H9 (cell line): ENCODE data around the gene CMYA5. TPM values are rescaled to one million over a fixed set of nuclear protein-coding genes. Genes with fewer than 3 reads are reported as not detected.

Experiments
- DNase-seq: peaks from one replicate; pipeline ENCODE4 v3.0.0-alpha.2; 2017
- H2AFZ ChIP-seq: one replicate; pipeline ENCODE4 v1.6.1; 2013; ENCODE audit warnings: mild to moderate bottlenecking, low read length, control low read depth, moderate library complexity
- H2AK5ac ChIP-seq: 2 replicates; pipeline ENCODE4 v1.6.1; 2013; ENCODE audit warnings: low read length, control low read depth, mixed read lengths; ENCODE audit not compliant: insufficient read length
- H2BK120ac ChIP-seq: one replicate; pipeline ENCODE4 v1.6.1; 2013; ENCODE audit warnings: low read depth, mild to moderate bottlenecking, low read length, control low read depth, inconsistent platforms; ENCODE audit not compliant: poor library complexity, severe bottlenecking
- H2BK12ac ChIP-seq: 2 replicates; pipeline ENCODE4 v1.6.1; 2013; ENCODE audit warnings: low read length, control low read depth, mixed read lengths, low read depth; ENCODE audit not compliant: insufficient read length
- H2BK15ac ChIP-seq: 2 replicates; pipeline ENCODE4 v1.6.1; 2013; ENCODE audit warnings: low read depth, low read length, control low read depth
- H2BK20ac ChIP-seq: one replicate; pipeline ENCODE4 v1.6.1; 2013; ENCODE audit warnings: low read depth, mild to moderate bottlenecking, low read length, control low read depth, inconsistent platforms; ENCODE audit not compliant: poor library complexity, severe bottlenecking
- H2BK5ac ChIP-seq: 2 replicates; pipeline ENCODE4 v1.6.1; 2013; ENCODE audit warnings: low read length, control low read depth, mixed read lengths; ENCODE audit not compliant: insufficient read length
- H3K14ac ChIP-seq: 2 replicates; pipeline ENCODE4 v1.6.1; 2013; ENCODE audit warnings: low read length, control low read depth; ENCODE audit not compliant: insufficient read depth
- H3K18ac ChIP-seq: 2 replicates; pipeline ENCODE4 v1.6.1; 2013; ENCODE audit warnings: low read depth, mild to moderate bottlenecking, mixed read lengths, low read length, control low read depth; ENCODE audit not compliant: insufficient read length
- H3K23ac ChIP-seq: 2 replicates; pipeline ENCODE4 v1.6.1; 2013; ENCODE audit warnings: low read length, control low read depth, mixed read lengths, low read depth; ENCODE audit not compliant: insufficient read length
- H3K23me2 ChIP-seq: 2 replicates; pipeline ENCODE4 v1.6.1; 2013; ENCODE audit warnings: low read depth, mild to moderate bottlenecking, mixed read lengths, low read length, control low read depth; ENCODE audit not compliant: insufficient read length, poor library complexity, severe bottlenecking
- H3K27ac ChIP-seq: 2 replicates; pipeline ENCODE4 v1.5.1; 2013; ENCODE audit warnings: low read length, control low read depth, mixed read lengths, low read depth; ENCODE audit not compliant: insufficient read length
- H3K27me3 ChIP-seq: 2 replicates; pipeline ENCODE4 v1.6.1; 2013; ENCODE audit warnings: low read length, control low read depth, inconsistent platforms; ENCODE audit not compliant: insufficient read depth
- H3K4ac ChIP-seq: 2 replicates; pipeline ENCODE4 v1.6.1; 2013; ENCODE audit warnings: low read depth, mild to moderate bottlenecking, control low read depth, inconsistent platforms, low read length, moderate library complexity
- H3K4me1 ChIP-seq: 2 replicates; pipeline ENCODE4 v1.6.1; 2013; ENCODE audit warnings: low read length, control low read depth, inconsistent platforms; ENCODE audit not compliant: insufficient read depth
- H3K4me2 ChIP-seq: 2 replicates; pipeline ENCODE4 v1.6.1; 2013; ENCODE audit warnings: low read length, control low read depth, mixed read lengths; ENCODE audit not compliant: insufficient read length, insufficient read depth
- H3K56ac ChIP-seq: 2 replicates; pipeline ENCODE4 v1.6.1; 2013; ENCODE audit warnings: low read depth, mild to moderate bottlenecking, mixed read lengths, low read length, control low read depth; ENCODE audit not compliant: insufficient read length
- H3K79me1 ChIP-seq: 2 replicates; pipeline ENCODE4 v1.6.1; 2013; ENCODE audit warnings: low read depth, mild to moderate bottlenecking, moderate library complexity, low read length, control low read depth, inconsistent platforms; ENCODE audit not compliant: insufficient read depth, poor library complexity, severe bottlenecking
- H3K79me2 ChIP-seq: 2 replicates; pipeline ENCODE4 v1.6.1; 2013; ENCODE audit warnings: low read length, control low read depth, inconsistent platforms; ENCODE audit not compliant: insufficient read depth
- H3K9ac ChIP-seq: 2 replicates; pipeline ENCODE4 v1.6.1; 2013; ENCODE audit warnings: low read length, control low read depth, mixed read lengths; ENCODE audit not compliant: insufficient read length; ENCODE audit errors: extremely low read depth
- H3K9me3 ChIP-seq: one replicate; pipeline ENCODE4 v1.6.1; 2013; ENCODE audit warnings: low read depth, low read length, inconsistent platforms; ENCODE audit not compliant: control insufficient read depth
- H3T11ph ChIP-seq: one replicate; pipeline ENCODE4 v1.6.1; 2013; ENCODE audit warnings: mild to moderate bottlenecking, low read length, control low read depth, inconsistent platforms
- H4K20me1 ChIP-seq: one replicate; pipeline ENCODE4 v1.6.1; 2013; ENCODE audit not compliant: control insufficient read depth, insufficient read length, insufficient read depth
- H4K5ac ChIP-seq: 2 replicates; pipeline ENCODE4 v1.6.1; 2013; ENCODE audit warnings: low read depth, mild to moderate bottlenecking, mixed read lengths, low read length, control low read depth; ENCODE audit not compliant: insufficient read length
- H4K8ac ChIP-seq: replicated peaks from 2 replicates; pipeline ENCODE4 v1.6.1; 2013; ENCODE audit warnings: low read length, control low read depth, mixed read lengths, low read depth; ENCODE audit not compliant: insufficient read length
- H4K91ac ChIP-seq: 2 replicates; pipeline ENCODE4 v1.6.1; 2013; ENCODE audit warnings: low read depth, mild to moderate bottlenecking, moderate library complexity, mixed read lengths, low read length, control low read depth; ENCODE audit not compliant: insufficient read length
- H3K27ac Mint-ChIP-seq, 3 experiments: 2 replicates in 2 of 3; 3 replicates in 1 of 3; pipeline ENCODE4 v1.8.0; 2020 to 2021; ENCODE audit warnings: mixed read lengths in 3 of 3, mild to moderate bottlenecking in 1 of 3, moderate library complexity in 1 of 3
- H3K27me3 Mint-ChIP-seq: 2 replicates; pipeline ENCODE4 v1.8.0; 2021; ENCODE audit warnings: low read depth, mild to moderate bottlenecking, moderate library complexity, mixed read lengths
- H3K36me3 Mint-ChIP-seq, 3 experiments: 2 replicates in 2 of 3; 3 replicates in 1 of 3; pipeline ENCODE4 v1.8.0; 2020 to 2021; ENCODE audit warnings: low read depth in 3 of 3, mixed read lengths in 3 of 3; ENCODE audit not compliant: insufficient read depth in 1 of 3
- H3K4me1 Mint-ChIP-seq, 2 experiments: 2 replicates each; pipeline ENCODE4 v1.8.0; 2020; ENCODE audit warnings: mixed read lengths in 2 of 2
- H3K4me3 Mint-ChIP-seq, 2 experiments: 2 replicates in 1 of 2; 3 replicates in 1 of 2; pipeline ENCODE4 v1.8.0; 2020 to 2021; ENCODE audit warnings: mild to moderate bottlenecking in 2 of 2, mixed read lengths in 2 of 2, moderate library complexity in 1 of 2
- H3K9me3 Mint-ChIP-seq, 2 experiments: 2 replicates in 1 of 2; 3 replicates in 1 of 2; pipeline ENCODE4 v1.8.0; 2020; ENCODE audit warnings: mild to moderate bottlenecking in 2 of 2, mixed read lengths in 2 of 2, moderate library complexity in 1 of 2
- CTCF ChIP-seq: fragments of 200-600 bp; sonication (generic); conservative IDR thresholded peaks from 3 replicates; pipeline ENCODE4 v1.8.0; 2021; ENCODE audit warnings: antibody characterized with exemption, mild to moderate bottlenecking
- WGBS: extraction: QIAGEN DNeasy Blood & Tissue Kit; methylation state at CpG from one replicate; pipeline ENCODE4 v1.1.7; 2013; ENCODE audit warnings: missing lambda C conversion rate, low lambda C conversion rate, mixed read lengths; ENCODE audit not compliant: insufficient read length; ENCODE audit errors: extremely low coverage; 5-methylcytosine and 5-hydroxymethylcytosine counted together
- total RNA-seq: library from RNA; stranded (reverse); gene quantifications from 2 replicates; pipeline ENCODE4 v1.2.1, GENCODE V29; 2021

CMYA5 gene
- total RNA-seq, 1 experiment from 2014 or later, result 1.8 TPM

GRCh38 chr5:79831381-79832309 is 142.0 kb downstream of the CMYA5 start:
- whole genome bisulfite sequencing, result no CpG with 5 or more reads among the region's 10 CpGs
- H3K4me1 ChIP-seq, result no peaks in the 10 kb centered on the region
- no peak overlapping the region for H3K23ac ChIP-seq
- Mint-ChIP-seq H3K9me3 (no peaks in the 10 kb centered on the region), H3K27ac (no peak overlapping the region), H3K4me3 (no peak overlapping the region), H3K4me1 (no peaks in the 10 kb centered on the region), H3K36me3 (no peaks in the 10 kb centered on the region), H3K27me3 (no peaks in the 10 kb centered on the region; the same call in 1 of the 2 replicates)
- no peak for TF ChIP-seq CTCF
- H3K79me2 ChIP-seq, result no peaks in the 10 kb centered on the region
- no peaks in the 10 kb centered on the region for H3K23me2 ChIP-seq
- H3T11ph ChIP-seq, result no peak overlapping the region
- no peak for DNase-seq
- H3K9me3 ChIP-seq, result no peaks in the 10 kb centered on the region
- no peaks in the 10 kb centered on the region for H4K20me1 ChIP-seq
- H2AFZ ChIP-seq, result no peak overlapping the region
- no peak overlapping the region for H4K91ac ChIP-seq
- H3K4me2 ChIP-seq, result no peak overlapping the region
- H4K8ac ChIP-seq, result no peak overlapping the region
- no peak overlapping the region for H3K27ac ChIP-seq
- no peak overlapping the region for H3K4ac ChIP-seq
- no peak overlapping the region for H3K9ac ChIP-seq
- H2BK20ac ChIP-seq, result no peak overlapping the region
- H2AK5ac ChIP-seq, result no peak overlapping the region
- no peak overlapping the region for H3K56ac ChIP-seq
- no peaks in the 10 kb centered on the region for H3K27me3 ChIP-seq
- H3K79me1 ChIP-seq, result no peaks in the 10 kb centered on the region
- no peak overlapping the region for H3K18ac ChIP-seq
- no peak overlapping the region for H2BK5ac ChIP-seq
- no peak overlapping the region for H2BK12ac ChIP-seq
- no peak overlapping the region for H2BK120ac ChIP-seq
- H2BK15ac ChIP-seq, result no peak overlapping the region
- no peak overlapping the region for H3K14ac ChIP-seq
- no peak overlapping the region for H4K5ac ChIP-seq
